GM21360 (cell line): ENCODE measurements around the gene CAPN9.
"Not testable (repeated sequence)": the region's sequence is repeated elsewhere in the genome, so short reads cannot be mapped to it uniquely, and the experiment has no call there.

Source experiments
- ATAC-seq: cut with Tn5 transposase; IDR thresholded peaks from one replicate; pipeline ENCODE4 v1.9.1; 2021; ENCODE audit warnings: mild to moderate bottlenecking, moderate library complexity; ENCODE audit not compliant: unreplicated experiment

CAPN9 gene

DNA sequence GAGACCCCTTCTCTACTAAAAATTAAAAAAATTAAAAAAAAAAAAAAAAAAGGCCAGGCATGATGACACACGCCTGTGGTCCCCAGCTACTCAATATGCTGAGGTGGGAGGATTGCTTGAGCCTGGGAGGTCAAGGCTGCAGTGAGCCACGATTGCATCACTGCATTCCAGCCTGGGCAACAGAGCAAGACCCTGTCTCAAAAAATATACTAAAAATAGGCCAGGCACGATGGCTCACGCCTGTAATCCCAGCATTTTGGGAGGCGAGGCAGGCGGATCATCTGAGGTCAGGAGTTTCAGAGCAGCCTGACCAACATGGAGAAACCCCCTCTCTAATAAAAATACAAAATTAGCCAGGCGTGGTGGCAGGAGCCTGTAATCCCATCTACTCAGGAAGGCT, 98.0 kb downstream of the CAPN9 start:
- ATAC-seq: not testable (repeated sequence)

DNA sequence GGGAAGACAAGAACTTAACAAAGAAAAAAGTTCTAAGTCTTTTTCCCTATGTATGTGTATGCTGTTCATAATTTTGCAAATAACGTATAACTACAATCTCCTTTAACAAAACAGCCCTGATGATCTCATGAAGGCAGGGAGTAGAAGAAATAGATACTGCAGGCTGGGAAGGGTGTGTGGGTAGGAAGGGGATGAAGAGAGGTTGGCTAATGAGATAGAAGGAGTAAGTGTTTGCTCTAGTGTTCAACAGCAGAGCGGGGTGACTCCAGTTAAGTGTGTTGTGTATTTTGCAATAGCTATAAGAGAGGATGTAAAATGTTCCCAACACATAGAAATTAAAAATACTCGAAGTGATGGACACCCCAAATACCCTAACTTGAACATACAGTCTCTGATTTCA, 101.0 kb downstream of the CAPN9 start:
- no peak for ATAC-seq

DNA sequence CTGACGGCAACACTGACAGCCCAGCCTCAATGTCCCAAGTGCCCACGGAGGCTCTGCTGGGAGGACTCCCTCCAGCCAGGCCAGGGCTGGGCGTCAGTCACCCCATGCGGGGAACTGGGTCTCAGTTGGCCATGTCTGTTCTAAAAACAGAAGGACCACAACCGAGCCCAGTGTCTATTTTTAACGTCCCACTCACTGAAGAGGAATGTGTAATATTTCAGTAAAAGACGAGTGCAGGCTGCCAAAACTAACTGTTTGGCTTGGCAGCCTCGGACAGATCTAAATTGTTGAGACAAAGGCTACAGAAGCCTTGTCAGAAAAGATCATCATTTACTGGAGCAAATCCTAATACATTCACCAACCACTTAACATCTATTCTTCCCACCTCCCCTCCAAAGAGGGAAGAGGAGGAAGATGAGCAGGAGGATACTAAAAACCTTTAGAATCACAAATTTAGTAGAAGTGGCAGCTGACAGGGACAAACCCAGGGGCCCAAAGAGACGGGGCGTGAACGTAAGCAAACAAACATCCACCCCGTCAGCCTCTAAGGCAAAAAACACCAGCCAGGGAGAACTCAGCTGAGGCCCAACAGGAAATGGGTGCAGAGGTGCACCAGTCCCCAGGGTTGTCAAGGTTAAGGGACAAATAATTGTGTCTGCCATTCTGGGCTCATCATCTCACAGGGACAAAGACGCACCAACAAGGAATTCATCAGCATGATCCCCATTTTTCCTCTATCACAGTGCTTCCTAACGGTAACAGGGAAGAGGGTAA, 102.5 kb downstream of the CAPN9 start:
- ATAC-seq: no peak

DNA sequence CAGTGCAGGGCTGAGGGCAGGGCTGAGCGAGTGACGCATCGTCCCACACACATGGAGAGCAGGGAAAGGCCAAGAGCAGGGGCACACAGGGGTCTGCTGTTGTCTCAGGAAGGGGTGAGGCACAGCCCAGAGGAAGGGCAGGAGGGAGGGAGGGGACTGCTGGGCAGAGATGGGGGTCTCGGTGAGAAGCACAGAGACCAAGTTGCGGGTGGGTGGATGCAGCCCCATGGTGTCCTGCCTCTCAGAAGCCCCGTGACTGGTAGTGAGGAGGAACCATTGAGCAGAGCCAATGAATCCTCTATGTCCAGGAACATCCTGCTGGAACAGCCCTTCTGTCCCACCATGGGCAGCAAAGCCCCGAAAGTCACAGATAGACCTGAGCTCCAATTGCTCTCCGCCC, 103.4 kb downstream of the CAPN9 start:
- no peak for ATAC-seq

DNA sequence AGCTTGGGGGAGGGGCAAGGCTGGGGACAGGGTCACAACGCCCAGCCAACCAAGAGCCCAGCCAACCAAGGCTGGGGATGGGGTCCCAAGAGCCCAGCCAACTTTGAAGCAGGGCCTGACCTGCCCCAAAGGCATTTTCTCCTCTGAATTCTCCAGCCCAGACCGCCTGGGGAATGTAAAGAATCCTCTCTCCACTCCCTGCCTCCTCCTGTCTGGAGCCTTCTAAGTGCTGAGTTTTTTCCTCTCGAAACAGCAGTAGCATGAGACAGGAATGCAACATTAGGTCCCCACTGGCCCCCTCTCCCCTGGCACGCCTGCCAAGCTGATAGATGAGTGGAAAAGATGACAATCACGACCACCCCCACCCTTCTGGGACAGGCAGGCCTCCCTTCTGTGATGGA, 104.1 kb downstream of the CAPN9 start:
- ATAC-seq: no peak
